Measurements from ENCODE around the gene EPB41L4B.

- TF ChIP-seq CTCF (IDR thresholded peaks at IDR 0.05): no peak
- no peak for TF ChIP-seq POLR2A (IDR thresholded peaks at IDR 0.05)
These were observed 121.2 kb downstream of the EPB41L4B start for GRCh38 chr9:109199676-109200075.

All from thyroid gland (tissue), 4 donors.